Measurements from ENCODE around the gene TOE1. TPM values are rescaled to one million over a fixed set of nuclear protein-coding genes. Genes with fewer than 3 reads are reported as not detected.
"Not testable (repeated sequence)": the region's sequence is repeated elsewhere in the genome, so short reads cannot be mapped to it uniquely, and the experiment has no call there.

Gene TOE1
- total RNA-seq, 1 experiment from 2014 or later, result 11.5 TPM

DNA sequence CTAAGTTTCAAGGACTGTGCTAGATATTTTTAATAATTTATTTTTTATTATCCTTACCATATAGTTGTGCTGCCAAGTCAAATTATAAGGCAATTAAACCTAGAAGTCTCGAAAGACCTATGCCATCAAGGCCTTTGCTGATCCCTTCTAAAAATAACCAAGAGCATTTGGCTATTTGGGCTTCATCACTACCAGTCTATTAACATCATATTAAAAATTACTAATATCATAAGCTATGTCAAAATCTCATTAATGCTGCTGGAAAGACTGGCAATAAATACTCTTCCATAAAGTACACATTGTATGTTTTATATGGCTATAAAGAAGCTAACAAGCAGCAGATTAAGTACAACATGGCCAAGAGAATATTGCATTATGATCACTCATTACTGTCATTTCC is 43.2 kb downstream of the TOE1 start:
- H3K36me3 ChIP-seq (ENCODE audit: control insufficient read depth in 1 of 2, insufficient read depth in 2 of 2, low read length in 2 of 2), result no peaks in the 10 kb centered on the region
- no peaks in the 10 kb centered on the region for H3K9me2 ChIP-seq (ENCODE audit: insufficient read depth)
- no TSS peak for BruUV-seq (replicated peaks)
- no peak for ATAC-seq
- no peaks in the 10 kb centered on the region for H3K4me1 ChIP-seq (ENCODE audit: control insufficient read depth in 1 of 2, insufficient read depth in 2 of 2, low read length in 2 of 2)
- no peak overlapping the region for H3K4me3 ChIP-seq (replicated peaks in 1 of 2; ENCODE audit: low read depth in 1 of 2, low read length in 2 of 2)
- TF ChIP-seq, protein P1, sequence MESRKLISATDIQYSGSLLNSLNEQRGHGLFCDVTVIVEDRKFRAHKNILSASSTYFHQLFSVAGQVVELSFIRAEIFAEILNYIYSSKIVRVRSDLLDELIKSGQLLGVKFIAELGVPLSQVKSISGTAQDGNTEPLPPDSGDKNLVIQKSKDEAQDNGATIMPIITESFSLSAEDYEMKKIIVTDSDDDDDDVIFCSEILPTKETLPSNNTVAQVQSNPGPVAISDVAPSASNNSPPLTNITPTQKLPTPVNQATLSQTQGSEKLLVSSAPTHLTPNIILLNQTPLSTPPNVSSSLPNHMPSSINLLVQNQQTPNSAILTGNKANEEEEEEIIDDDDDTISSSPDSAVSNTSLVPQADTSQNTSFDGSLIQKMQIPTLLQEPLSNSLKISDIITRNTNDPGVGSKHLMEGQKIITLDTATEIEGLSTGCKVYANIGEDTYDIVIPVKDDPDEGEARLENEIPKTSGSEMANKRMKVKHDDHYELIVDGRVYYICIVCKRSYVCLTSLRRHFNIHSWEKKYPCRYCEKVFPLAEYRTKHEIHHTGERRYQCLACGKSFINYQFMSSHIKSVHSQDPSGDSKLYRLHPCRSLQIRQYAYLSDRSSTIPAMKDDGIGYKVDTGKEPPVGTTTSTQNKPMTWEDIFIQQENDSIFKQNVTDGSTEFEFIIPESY (IDR thresholded peaks at IDR 0.05; ENCODE audit: extremely low read depth, insufficient replicate concordance, low read length), result no peak
- no peak for TF ChIP-seq POLR2A (IDR thresholded peaks at IDR 0.05; ENCODE audit: borderline replicate concordance, extremely low read depth, insufficient read depth, insufficient read length)
- TF ChIP-seq EZH2phosphoT487 (IDR thresholded peaks at IDR 0.05; ENCODE audit: borderline replicate concordance), result no peak
- TF ChIP-seq SIN3A (IDR thresholded peaks at IDR 0.05; ENCODE audit: low read depth), result no peak
- TF ChIP-seq CBX3 (IDR thresholded peaks at IDR 0.05; ENCODE audit: low read depth), result no peak
- no peak for TF ChIP-seq ATF3 (IDR thresholded peaks at IDR 0.05)
- TF ChIP-seq EZH2 (IDR thresholded peaks at IDR 0.05), result no peak
- TF ChIP-seq EGR1 (IDR thresholded peaks at IDR 0.05; ENCODE audit: low read depth), result no peak
- TF ChIP-seq, protein P2, sequence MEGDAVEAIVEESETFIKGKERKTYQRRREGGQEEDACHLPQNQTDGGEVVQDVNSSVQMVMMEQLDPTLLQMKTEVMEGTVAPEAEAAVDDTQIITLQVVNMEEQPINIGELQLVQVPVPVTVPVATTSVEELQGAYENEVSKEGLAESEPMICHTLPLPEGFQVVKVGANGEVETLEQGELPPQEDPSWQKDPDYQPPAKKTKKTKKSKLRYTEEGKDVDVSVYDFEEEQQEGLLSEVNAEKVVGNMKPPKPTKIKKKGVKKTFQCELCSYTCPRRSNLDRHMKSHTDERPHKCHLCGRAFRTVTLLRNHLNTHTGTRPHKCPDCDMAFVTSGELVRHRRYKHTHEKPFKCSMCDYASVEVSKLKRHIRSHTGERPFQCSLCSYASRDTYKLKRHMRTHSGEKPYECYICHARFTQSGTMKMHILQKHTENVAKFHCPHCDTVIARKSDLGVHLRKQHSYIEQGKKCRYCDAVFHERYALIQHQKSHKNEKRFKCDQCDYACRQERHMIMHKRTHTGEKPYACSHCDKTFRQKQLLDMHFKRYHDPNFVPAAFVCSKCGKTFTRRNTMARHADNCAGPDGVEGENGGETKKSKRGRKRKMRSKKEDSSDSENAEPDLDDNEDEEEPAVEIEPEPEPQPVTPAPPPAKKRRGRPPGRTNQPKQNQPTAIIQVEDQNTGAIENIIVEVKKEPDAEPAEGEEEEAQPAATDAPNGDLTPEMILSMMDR (IDR thresholded peaks at IDR 0.05 in 2 of 3, conservative IDR thresholded peaks at IDR 0.05 in 1 of 3; ENCODE audit: borderline replicate concordance in 1 of 3, insufficient read depth in 1 of 3, low read depth in 2 of 3, low read length in 2 of 3), result no peak
- no peak for TF ChIP-seq YY1 (IDR thresholded peaks at IDR 0.05; ENCODE audit: extremely low read depth, insufficient replicate concordance, low read depth, low read length)
- TF ChIP-seq POLR2AphosphoS5 (IDR thresholded peaks at IDR 0.05; ENCODE audit: low read depth, low read length), result no peak
- no peak for TF ChIP-seq FOSL1 (IDR thresholded peaks at IDR 0.05; ENCODE audit: low read depth)
- TF ChIP-seq SRF (IDR thresholded peaks at IDR 0.05; ENCODE audit: low read depth), result no peak
- TF ChIP-seq CEBPB (IDR thresholded peaks at IDR 0.05; ENCODE audit: low read depth), result no peak
- TF ChIP-seq, protein P3, sequence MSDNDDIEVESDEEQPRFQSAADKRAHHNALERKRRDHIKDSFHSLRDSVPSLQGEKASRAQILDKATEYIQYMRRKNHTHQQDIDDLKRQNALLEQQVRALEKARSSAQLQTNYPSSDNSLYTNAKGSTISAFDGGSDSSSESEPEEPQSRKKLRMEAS (IDR thresholded peaks at IDR 0.05), result no peak
- TF ChIP-seq SP1 (IDR thresholded peaks at IDR 0.05; ENCODE audit: low read depth), result no peak
- no peak for TF ChIP-seq TCF7L2 (IDR thresholded peaks at IDR 0.05; ENCODE audit: borderline replicate concordance, extremely low read depth, insufficient read depth, insufficient read length)
- H3K9ac ChIP-seq (ENCODE audit: low read length), result no peak overlapping the region
- intact Hi-C loops (cut with micrococcal nuclease), result loop anchor here (5.0 kb wide), 1 partner anchor 84 kb away; no protein-coding TSS in a partner anchor
- no peak for DNase-seq (ENCODE audit: low read depth, low spot score)
- no peaks in the 10 kb centered on the region for H3K79me2 ChIP-seq (ENCODE audit: insufficient read depth, low read length)
- no peak overlapping the region for H3K27ac ChIP-seq (ENCODE audit: low read depth, low read length)
- ChIA-PET CTCF (no interaction called here), RAD21 (ENCODE audit: low non-redundant PET in 1 of 2, low total read pairs in 2 of 2, uncharacterized antibody in 2 of 2, unreplicated experiment in 2 of 2) (no interaction called here), POLR2A (no interaction called here)
- H3K9me3 ChIP-seq (ENCODE audit: control insufficient read depth in 1 of 2, insufficient read depth in 1 of 2, low read depth in 1 of 2, low read length in 2 of 2), result no peaks in the 10 kb centered on the region
- no peak overlapping the region for H2AFZ ChIP-seq (ENCODE audit: low read depth, low read length, poor library complexity, severe bottlenecking)
- no peak overlapping the region for H3K4me2 ChIP-seq (ENCODE audit: low read length)
- no peaks in the 10 kb centered on the region for H4K20me1 ChIP-seq (ENCODE audit: insufficient read depth)
- H3K27me3 ChIP-seq (ENCODE audit: insufficient read depth, low read length), result no peaks in the 10 kb centered on the region

DNA sequence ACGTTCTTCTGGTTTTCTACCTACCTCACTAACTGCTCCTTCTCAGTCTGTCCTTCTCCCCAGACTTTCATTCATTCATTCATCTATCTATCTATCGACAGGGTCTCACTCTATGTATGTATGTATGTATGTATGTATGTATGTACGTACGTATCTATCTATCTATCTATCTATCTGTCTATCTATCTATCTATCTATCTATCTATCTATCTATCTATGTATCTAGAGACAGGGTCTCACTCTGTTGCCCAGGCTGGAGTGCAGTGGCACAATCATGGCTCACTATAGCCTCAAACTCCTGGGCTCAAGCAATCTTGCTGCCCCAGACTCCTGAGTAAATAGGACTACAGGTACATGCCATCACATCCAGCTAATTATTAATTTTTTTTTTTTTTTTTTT is 44.2 kb downstream of the TOE1 start:
- intact Hi-C loops (cut with micrococcal nuclease), result loop anchor here (5.0 kb wide), 1 partner anchor 83 kb away; no protein-coding TSS in a partner anchor
- CTCF ChIA-PET, result interaction anchor here (0.9 kb wide), 1 partner anchor 24 kb away, joined by 4 read pairs; no protein-coding TSS in a partner anchor
- H3K4me1 ChIP-seq (ENCODE audit: control insufficient read depth in 1 of 2, insufficient read depth in 2 of 2, low read length in 2 of 2); H3K9ac ChIP-seq (ENCODE audit: low read length); H2AFZ ChIP-seq (ENCODE audit: low read depth, low read length, poor library complexity, severe bottlenecking); H3K9me3 ChIP-seq (ENCODE audit: control insufficient read depth in 1 of 2, insufficient read depth in 1 of 2, low read depth in 1 of 2, low read length in 2 of 2); H3K9me2 ChIP-seq (ENCODE audit: insufficient read depth); H3K4me2 ChIP-seq (ENCODE audit: low read length); H3K27ac ChIP-seq (ENCODE audit: low read depth, low read length); DNase-seq (ENCODE audit: low read depth, low spot score); H3K27me3 ChIP-seq (ENCODE audit: insufficient read depth, low read length); H3K4me3 ChIP-seq (replicated peaks in 1 of 2; ENCODE audit: low read depth in 1 of 2, low read length in 2 of 2); H4K20me1 ChIP-seq (ENCODE audit: insufficient read depth); RAD21 ChIA-PET (ENCODE audit: low non-redundant PET in 1 of 2, low total read pairs in 2 of 2, uncharacterized antibody in 2 of 2, unreplicated experiment in 2 of 2); ATAC-seq; POLR2A ChIA-PET; H3K79me2 ChIP-seq (ENCODE audit: insufficient read depth, low read length); H3K36me3 ChIP-seq (ENCODE audit: control insufficient read depth in 1 of 2, insufficient read depth in 2 of 2, low read length in 2 of 2); BruUV-seq (replicated peaks): not testable (repeated sequence)

All from HCT116 (cell line).